ENCODE data around the gene GPAT3. TPM values are rescaled to one million over a fixed set of nuclear protein-coding genes. Genes with fewer than 3 reads are reported as not detected.
A peak's percentile ranks its signal among the peaks of the same experiment; 100 is the strongest.

The GPAT3 gene
- total RNA-seq, 1 donor from 2014 or later = not detected

- no peak for TF ChIP-seq CTCF (IDR thresholded peaks at IDR 0.05; ENCODE audit: partially characterized antibody, unreplicated experiment)
- Mint-ChIP-seq H3K9me3 (ENCODE audit: unreplicated experiment) (no peaks in the 10 kb centered on the region), H3K27ac (ENCODE audit: unreplicated experiment) (no peak overlapping the region), H3K36me3 (ENCODE audit: unreplicated experiment) (no peaks in the 10 kb centered on the region), H3K27me3 (ENCODE audit: unreplicated experiment) (no peaks in the 10 kb centered on the region), H3K4me1 (ENCODE audit: low read depth, unreplicated experiment) (peaks cover 8% of the 10 kb centered on the region), H3K4me3 (ENCODE audit: unreplicated experiment) (no peak overlapping the region)
- DNase-seq = peak; percentile 30
These were observed 16.2 kb downstream of the GPAT3 start for GRCh38 chr4:83552083-83552482.

GRCh38 chr4:83552924-83553323 is 17.0 kb downstream of the GPAT3 start:
- H3K4me3 Mint-ChIP-seq (ENCODE audit: unreplicated experiment) = no peak overlapping the region
- no peak overlapping the region for H3K27ac Mint-ChIP-seq (ENCODE audit: unreplicated experiment)
- no peaks in the 10 kb centered on the region for H3K9me3 Mint-ChIP-seq (ENCODE audit: unreplicated experiment)
- TF ChIP-seq CTCF (IDR thresholded peaks at IDR 0.05; ENCODE audit: partially characterized antibody, unreplicated experiment) = no peak
- H3K4me1 Mint-ChIP-seq (ENCODE audit: low read depth, unreplicated experiment) = peaks cover 8% of the 10 kb centered on the region
- no peaks in the 10 kb centered on the region for H3K36me3 Mint-ChIP-seq (ENCODE audit: unreplicated experiment)
- H3K27me3 Mint-ChIP-seq (ENCODE audit: unreplicated experiment) = no peaks in the 10 kb centered on the region
- no peak for DNase-seq

GRCh38 chr4:83556006-83556707 is 20.2 kb downstream of the GPAT3 start:
- TF ChIP-seq CTCF (IDR thresholded peaks at IDR 0.05; ENCODE audit: partially characterized antibody, unreplicated experiment) = no peak
- H3K4me3 Mint-ChIP-seq (ENCODE audit: unreplicated experiment) = no peak overlapping the region
- H3K27me3 Mint-ChIP-seq (ENCODE audit: unreplicated experiment) = no peaks in the 10 kb centered on the region
- no peak for DNase-seq
- H3K9me3 Mint-ChIP-seq (ENCODE audit: unreplicated experiment) = no peaks in the 10 kb centered on the region
- H3K36me3 Mint-ChIP-seq (ENCODE audit: unreplicated experiment) = no peaks in the 10 kb centered on the region
- H3K4me1 Mint-ChIP-seq (ENCODE audit: low read depth, unreplicated experiment) = peaks cover 8% of the 10 kb centered on the region
- H3K27ac Mint-ChIP-seq (ENCODE audit: unreplicated experiment) = no peak overlapping the region

DNA sequence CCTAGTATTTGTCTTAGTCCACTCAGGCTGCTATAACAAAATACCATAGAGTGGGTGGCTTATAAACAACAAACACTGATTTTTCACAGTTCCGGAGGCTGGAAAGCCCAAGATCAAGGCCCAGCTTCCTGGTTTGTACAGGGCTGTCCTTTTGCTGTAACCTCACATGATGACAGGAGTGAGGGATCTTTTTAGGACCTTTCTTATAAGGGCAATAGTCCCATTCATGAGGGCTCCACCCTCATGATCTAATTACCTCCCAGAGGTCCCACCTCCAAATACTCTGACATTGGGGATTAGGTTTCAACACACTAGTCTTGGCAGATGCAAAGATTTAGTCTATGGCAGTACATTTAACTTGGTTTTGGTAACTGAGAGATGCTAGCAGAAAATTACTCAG is 20.9 kb downstream of the GPAT3 start:
- Mint-ChIP-seq H3K27ac (ENCODE audit: unreplicated experiment) (no peak overlapping the region), H3K9me3 (ENCODE audit: unreplicated experiment) (no peaks in the 10 kb centered on the region), H3K4me3 (ENCODE audit: unreplicated experiment) (no peak overlapping the region), H3K27me3 (ENCODE audit: unreplicated experiment) (no peaks in the 10 kb centered on the region), H3K4me1 (ENCODE audit: low read depth, unreplicated experiment) (peaks cover 8% of the 10 kb centered on the region), H3K36me3 (ENCODE audit: unreplicated experiment) (no peaks in the 10 kb centered on the region)
- TF ChIP-seq CTCF (IDR thresholded peaks at IDR 0.05; ENCODE audit: partially characterized antibody, unreplicated experiment) = no peak
- DNase-seq = no peak

DNA sequence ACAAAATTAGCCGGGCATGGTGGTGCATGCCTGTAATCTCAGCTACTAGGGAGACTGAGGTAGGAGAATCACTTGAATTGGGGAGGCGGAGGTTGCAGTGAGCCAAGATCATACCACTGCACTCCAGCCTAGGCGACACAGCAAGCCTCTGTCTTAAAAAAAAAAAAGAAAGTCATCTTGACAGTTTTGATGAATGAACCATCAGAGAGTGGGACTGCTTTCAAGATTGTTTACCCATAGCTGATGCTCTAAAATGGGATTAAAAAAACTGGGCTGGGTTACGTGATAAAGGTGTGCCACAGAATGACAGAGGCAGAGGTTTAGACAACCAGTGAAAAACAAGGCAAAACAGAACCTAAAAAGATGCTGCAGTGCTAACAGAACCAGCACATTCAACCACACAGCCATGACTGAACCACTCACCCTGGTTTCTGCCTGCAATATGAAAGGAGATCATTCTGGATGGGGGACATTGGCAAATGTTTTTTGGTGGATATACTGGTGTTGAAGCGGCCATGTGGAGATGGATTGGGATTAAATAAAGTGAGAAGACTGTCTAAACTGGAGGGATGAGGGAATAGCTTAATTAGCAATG is 22.2 kb downstream of the GPAT3 start:
- H3K9me3 Mint-ChIP-seq (ENCODE audit: unreplicated experiment) = no peaks in the 10 kb centered on the region
- no peak for TF ChIP-seq CTCF (IDR thresholded peaks at IDR 0.05; ENCODE audit: partially characterized antibody, unreplicated experiment)
- H3K4me3 Mint-ChIP-seq (ENCODE audit: unreplicated experiment) = no peak overlapping the region
- no peak for DNase-seq
- no peaks in the 10 kb centered on the region for H3K36me3 Mint-ChIP-seq (ENCODE audit: unreplicated experiment)
- H3K27ac Mint-ChIP-seq (ENCODE audit: unreplicated experiment) = no peak overlapping the region
- no peaks in the 10 kb centered on the region for H3K27me3 Mint-ChIP-seq (ENCODE audit: unreplicated experiment)
- H3K4me1 Mint-ChIP-seq (ENCODE audit: low read depth, unreplicated experiment) = no peaks in the 10 kb centered on the region
